Epithelial cell of esophagus (primary cell): Measurements from ENCODE around the gene PCTP.

ENCODE experiments used
- DNase-seq: peaks from one replicate; pipeline ENCODE4 v3.0.0; 2010; ENCODE audit warnings: low read depth
- H3K4me3 ChIP-seq: 2 replicates; pipeline ENCODE4 v1.5.1; 2011; ENCODE audit warnings: mild to moderate bottlenecking, low read length, control low read depth
- TF ChIP-seq, protein P1 (sequence below): IDR thresholded peaks from 2 replicates; pipeline ENCODE4 v1.5.1; 2011; ENCODE audit warnings: low read depth, mild to moderate bottlenecking, low read length, control low read depth, inconsistent platforms; ENCODE audit not compliant: insufficient read depth; ENCODE audit errors: missing control alignments

Gene PCTP

GRCh38 chr17:55734128-55734781, 16.6 kb upstream of the PCTP start:
- TF ChIP-seq, protein P1, sequence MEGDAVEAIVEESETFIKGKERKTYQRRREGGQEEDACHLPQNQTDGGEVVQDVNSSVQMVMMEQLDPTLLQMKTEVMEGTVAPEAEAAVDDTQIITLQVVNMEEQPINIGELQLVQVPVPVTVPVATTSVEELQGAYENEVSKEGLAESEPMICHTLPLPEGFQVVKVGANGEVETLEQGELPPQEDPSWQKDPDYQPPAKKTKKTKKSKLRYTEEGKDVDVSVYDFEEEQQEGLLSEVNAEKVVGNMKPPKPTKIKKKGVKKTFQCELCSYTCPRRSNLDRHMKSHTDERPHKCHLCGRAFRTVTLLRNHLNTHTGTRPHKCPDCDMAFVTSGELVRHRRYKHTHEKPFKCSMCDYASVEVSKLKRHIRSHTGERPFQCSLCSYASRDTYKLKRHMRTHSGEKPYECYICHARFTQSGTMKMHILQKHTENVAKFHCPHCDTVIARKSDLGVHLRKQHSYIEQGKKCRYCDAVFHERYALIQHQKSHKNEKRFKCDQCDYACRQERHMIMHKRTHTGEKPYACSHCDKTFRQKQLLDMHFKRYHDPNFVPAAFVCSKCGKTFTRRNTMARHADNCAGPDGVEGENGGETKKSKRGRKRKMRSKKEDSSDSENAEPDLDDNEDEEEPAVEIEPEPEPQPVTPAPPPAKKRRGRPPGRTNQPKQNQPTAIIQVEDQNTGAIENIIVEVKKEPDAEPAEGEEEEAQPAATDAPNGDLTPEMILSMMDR = no peak
- peak; percentile 71 for DNase-seq
- no peak overlapping the region for H3K4me3 ChIP-seq

DNA sequence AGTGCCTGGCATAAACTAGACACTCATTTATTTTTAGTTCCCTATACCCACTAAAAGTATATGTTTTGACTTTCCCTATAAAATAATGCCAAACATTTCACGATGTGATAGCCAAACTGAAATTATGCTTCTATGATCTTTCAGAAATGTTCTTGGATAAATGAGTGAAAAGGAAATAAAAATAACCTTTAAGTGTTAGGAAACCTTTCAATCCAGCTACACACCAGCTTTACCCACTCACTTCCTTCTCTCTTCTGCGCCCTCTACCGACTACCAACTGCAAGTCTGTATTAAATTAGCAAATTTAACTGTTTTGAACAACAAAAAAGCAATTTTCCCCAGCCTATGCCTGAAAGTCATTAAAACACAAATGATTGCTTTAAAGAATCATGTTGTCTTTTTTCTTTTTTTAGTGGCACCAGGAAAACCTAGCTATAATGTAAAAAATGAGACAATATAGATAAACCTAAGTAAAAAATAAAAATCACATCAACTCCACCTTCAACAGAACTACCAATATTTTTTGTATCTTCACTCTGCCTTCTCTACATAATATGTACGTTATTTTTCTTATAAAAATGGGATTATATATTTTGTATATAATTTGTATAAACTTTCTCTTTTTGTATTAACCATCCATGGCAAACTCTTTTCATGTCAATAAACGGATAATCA, 15.0 kb upstream of the PCTP start:
- TF ChIP-seq, protein P1 = peak; percentile 88
- peak; percentile 67 for DNase-seq
- no peak overlapping the region for H3K4me3 ChIP-seq

- H3K4me3 ChIP-seq = no peak overlapping the region
- no peak for DNase-seq
- TF ChIP-seq, protein P1 = no peak
Observed at GRCh38 chr17:55737976-55738501, 12.8 kb upstream of the PCTP start.

DNA sequence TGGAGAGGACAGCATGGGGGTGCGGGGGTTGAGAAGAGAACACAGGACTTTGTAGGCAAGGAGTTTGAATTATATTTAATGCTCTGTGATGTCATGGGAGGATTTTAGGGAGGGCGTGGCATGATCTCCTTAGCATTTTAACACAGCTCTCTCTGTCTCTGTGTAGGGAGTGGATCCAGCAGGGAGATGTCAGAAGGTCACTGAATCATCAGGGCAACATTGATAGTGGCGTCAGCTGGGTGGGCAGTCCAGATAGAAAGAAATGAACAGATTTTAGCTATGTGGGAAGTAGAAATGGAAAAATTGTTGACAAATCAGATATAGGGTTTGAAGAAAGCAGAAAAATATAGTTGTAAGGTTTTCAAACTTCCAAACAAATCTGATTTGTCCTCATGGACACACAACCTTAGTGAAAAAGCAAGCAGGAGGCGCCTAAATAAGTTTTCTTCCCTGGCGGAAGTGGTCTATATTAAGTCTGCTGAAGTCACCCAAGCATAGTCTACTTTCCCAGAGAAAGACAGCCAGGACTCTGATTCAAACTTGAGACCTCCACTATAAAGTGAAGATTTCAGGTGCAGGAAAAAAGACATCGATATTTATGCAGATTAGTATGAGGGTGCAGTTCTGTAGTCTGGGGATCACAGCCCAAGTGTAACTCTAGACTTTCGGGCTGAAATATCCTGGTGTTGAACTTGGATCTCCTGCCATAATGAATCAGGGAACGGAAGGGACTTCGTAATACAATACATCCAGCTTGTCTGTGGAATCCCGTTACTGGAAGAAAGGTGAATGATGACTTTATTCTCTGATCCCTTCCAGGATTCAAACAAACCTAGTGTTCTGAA, 10.1 kb upstream of the PCTP start:
- TF ChIP-seq, protein P1 = no peak
- DNase-seq = no peak
- H3K4me3 ChIP-seq = no peak overlapping the region

DNA sequence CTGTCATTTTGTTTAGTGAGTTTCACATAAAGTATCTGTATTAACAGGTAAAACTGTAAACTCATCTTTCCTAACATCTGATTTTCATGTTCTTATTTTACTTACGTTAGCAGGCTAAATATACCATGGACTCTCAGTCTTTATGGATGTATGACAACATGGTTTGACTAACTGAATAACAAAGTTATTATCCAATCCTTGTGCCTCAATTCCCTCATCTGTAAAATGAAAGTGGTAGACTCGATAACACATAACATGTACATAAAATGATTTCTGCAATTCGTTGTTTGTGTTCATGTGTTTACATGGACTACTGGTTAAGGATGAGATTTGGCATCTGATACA, 9.5 kb upstream of the PCTP start:
- TF ChIP-seq, protein P1 = no peak
- no peak for DNase-seq
- no peak overlapping the region for H3K4me3 ChIP-seq

DNA sequence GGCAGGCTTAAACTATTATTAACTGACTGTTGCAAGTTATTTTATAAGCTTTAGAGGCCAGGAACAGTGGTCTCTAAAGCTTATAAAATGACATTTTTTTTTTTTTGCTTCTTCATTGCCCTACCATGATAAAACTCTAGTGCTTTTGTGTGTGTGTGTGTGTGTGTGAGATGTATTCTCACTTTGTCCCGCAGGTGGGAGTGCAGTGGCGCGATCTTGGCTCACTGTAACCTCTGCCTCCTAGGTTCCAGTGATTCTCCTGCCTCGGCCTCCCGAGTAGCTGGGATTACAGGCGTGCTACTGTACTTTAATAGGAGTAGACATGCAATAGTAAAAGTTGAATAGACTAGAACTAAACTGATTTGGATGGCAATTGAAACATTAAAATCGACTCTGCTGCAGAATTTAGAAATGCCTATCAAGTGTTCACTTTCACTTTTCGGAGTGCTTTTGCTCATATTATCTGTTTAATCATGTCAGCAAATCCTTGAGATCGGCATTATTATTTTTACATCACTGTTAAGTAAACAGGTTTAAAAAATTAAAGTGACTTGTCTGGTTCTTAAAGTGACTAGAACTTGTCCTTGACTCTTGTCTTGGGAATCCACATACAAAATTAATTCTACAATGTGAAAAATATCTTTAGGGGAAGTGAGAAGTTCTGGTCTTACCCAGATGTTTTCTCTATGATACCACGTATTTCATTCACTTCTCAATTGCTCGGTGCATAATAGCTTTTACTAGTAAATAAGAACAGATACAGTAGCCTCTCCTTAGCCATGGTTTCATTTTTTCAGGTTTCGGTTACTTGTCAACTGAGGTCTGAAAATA, 8.4 kb upstream of the PCTP start:
- no peak overlapping the region for H3K4me3 ChIP-seq
- TF ChIP-seq, protein P1 = no peak
- no peak for DNase-seq
